Measurements from ENCODE around the gene GPR15LG. TPM values are rescaled to one million over a fixed set of nuclear protein-coding genes. Genes with fewer than 3 reads are reported as not detected.
"Not testable (repeated sequence)": the region's sequence is repeated elsewhere in the genome, so short reads cannot be mapped to it uniquely, and the experiment has no call there.

The GPR15LG gene
- polyA plus RNA-seq (2013, experiment 1 of 4): not detected
- polyA plus RNA-seq (2013, experiment 2 of 4): not detected
- not detected for polyA plus RNA-seq (2013, experiment 3 of 4)
- not detected for polyA plus RNA-seq (2013, experiment 4 of 4)

GRCh38 chr10:84173501-84173929 lies at the start of gene GPR15LG:
GPR15LG (plus strand) TSS chr10:84173801; CDS start chr10:84173852, 51 bp downstream.
- Histone ChIP-seq H3K4me1 (ENCODE audit: control insufficient read depth, insufficient read depth, low read length) (no peaks in the 10 kb centered on the region), H3K27me3 (ENCODE audit: control insufficient read depth, insufficient read depth, low read length, poor library complexity, severe bottlenecking) (no peaks in the 10 kb centered on the region), H3K36me3 (ENCODE audit: control insufficient read depth, insufficient read depth, low read length) (no peaks in the 10 kb centered on the region), H3K9me3 (ENCODE audit: control insufficient read depth, low read length) (no peaks in the 10 kb centered on the region), H3K4me3 (ENCODE audit: insufficient read depth, low read depth, low read length) (no peak within 1 kb of the TSS), H3K27ac (ENCODE audit: insufficient read depth, low read depth, low read length, poor library complexity, severe bottlenecking) (no peak within 1 kb of the TSS)
- WGBS, 2 experiments: 95% methylated on average over 2 of the region's 2 CpGs

- 79 to 82% methylated on average over 9 to 10 of the region's 10 CpGs for WGBS, 2 experiments
- H3K4me3 ChIP-seq (ENCODE audit: insufficient read depth, low read depth, low read length); H3K36me3 ChIP-seq (ENCODE audit: control insufficient read depth, insufficient read depth, low read length); H3K27ac ChIP-seq (ENCODE audit: insufficient read depth, low read depth, low read length, poor library complexity, severe bottlenecking); H3K9me3 ChIP-seq (ENCODE audit: control insufficient read depth, low read length); H3K4me1 ChIP-seq (ENCODE audit: control insufficient read depth, insufficient read depth, low read length); H3K27me3 ChIP-seq (ENCODE audit: control insufficient read depth, insufficient read depth, low read length, poor library complexity, severe bottlenecking): not testable (repeated sequence)
These were observed 47.5 kb upstream of the GPR15LG start for GRCh38 chr10:84125910-84126784.

GRCh38 chr10:84126785-84127167 lies 46.8 kb upstream of the GPR15LG start:
- H3K9me3 ChIP-seq (ENCODE audit: control insufficient read depth, low read length): no peaks in the 10 kb centered on the region
- peaks cover 6% of the 10 kb centered on the region for H3K27me3 ChIP-seq (ENCODE audit: control insufficient read depth, insufficient read depth, low read length, poor library complexity, severe bottlenecking)
- 72 to 93% methylated on average over 1 of the region's 1 CpG for WGBS, 2 experiments
- H3K4me3 ChIP-seq (ENCODE audit: insufficient read depth, low read depth, low read length): no peak overlapping the region
- no peaks in the 10 kb centered on the region for H3K4me1 ChIP-seq (ENCODE audit: control insufficient read depth, insufficient read depth, low read length)
- H3K36me3 ChIP-seq (ENCODE audit: control insufficient read depth, insufficient read depth, low read length): no peaks in the 10 kb centered on the region
- H3K27ac ChIP-seq (ENCODE audit: insufficient read depth, low read depth, low read length, poor library complexity, severe bottlenecking): no peak overlapping the region

GRCh38 chr10:84135836-84136235 lies 37.8 kb upstream of the GPR15LG start:
- Histone ChIP-seq H3K4me3 (ENCODE audit: insufficient read depth, low read depth, low read length) (no peak overlapping the region), H3K27ac (ENCODE audit: insufficient read depth, low read depth, low read length, poor library complexity, severe bottlenecking) (no peak overlapping the region)
- WGBS, 2 experiments: 62 to 78% methylated on average over 2 of the region's 2 CpGs

GRCh38 chr10:84137811-84138210 lies 35.8 kb upstream of the GPR15LG start:
- H3K27ac ChIP-seq (ENCODE audit: insufficient read depth, low read depth, low read length, poor library complexity, severe bottlenecking): no peak overlapping the region
- WGBS, 2 experiments: 91 to 100% methylated on average over 2 of the region's 2 CpGs

More at GRCh38 chr10:84135836-84136235, 37.8 kb upstream of the GPR15LG start:
- H3K27me3 ChIP-seq (ENCODE audit: control insufficient read depth, insufficient read depth, low read length, poor library complexity, severe bottlenecking): peaks cover 15% of the 10 kb centered on the region
- no peaks in the 10 kb centered on the region for H3K4me1 ChIP-seq (ENCODE audit: control insufficient read depth, insufficient read depth, low read length)
- no peaks in the 10 kb centered on the region for H3K9me3 ChIP-seq (ENCODE audit: control insufficient read depth, low read length)
- no peaks in the 10 kb centered on the region for H3K36me3 ChIP-seq (ENCODE audit: control insufficient read depth, insufficient read depth, low read length)

GRCh38 chr10:84138478-84139125 lies 35.0 kb upstream of the GPR15LG start:
- WGBS, 2 experiments: 87 to 90% methylated on average over 20 of the region's 20 CpGs
- Histone ChIP-seq H3K27ac (ENCODE audit: insufficient read depth, low read depth, low read length, poor library complexity, severe bottlenecking) (no peak overlapping the region), H3K4me1 (ENCODE audit: control insufficient read depth, insufficient read depth, low read length) (no peaks in the 10 kb centered on the region), H3K36me3 (ENCODE audit: control insufficient read depth, insufficient read depth, low read length) (peaks cover 12% of the 10 kb centered on the region), H3K9me3 (ENCODE audit: control insufficient read depth, low read length) (no peaks in the 10 kb centered on the region), H3K27me3 (ENCODE audit: control insufficient read depth, insufficient read depth, low read length, poor library complexity, severe bottlenecking) (peaks cover 3% of the 10 kb centered on the region), H3K4me3 (ENCODE audit: insufficient read depth, low read depth, low read length) (peak overlapping the region; percentile 88)

More at GRCh38 chr10:84137811-84138210, 35.8 kb upstream of the GPR15LG start:
- Histone ChIP-seq H3K4me1 (ENCODE audit: control insufficient read depth, insufficient read depth, low read length) (no peaks in the 10 kb centered on the region), H3K36me3 (ENCODE audit: control insufficient read depth, insufficient read depth, low read length) (peaks cover 8% of the 10 kb centered on the region), H3K4me3 (ENCODE audit: insufficient read depth, low read depth, low read length) (no peak overlapping the region), H3K27me3 (ENCODE audit: control insufficient read depth, insufficient read depth, low read length, poor library complexity, severe bottlenecking) (peaks cover 3% of the 10 kb centered on the region), H3K9me3 (ENCODE audit: control insufficient read depth, low read length) (no peaks in the 10 kb centered on the region)

- Histone ChIP-seq H3K4me3 (ENCODE audit: insufficient read depth, low read depth, low read length) (peak within 1 kb of the TSS; percentile 88), H3K9me3 (ENCODE audit: control insufficient read depth, low read length) (no peaks in the 10 kb centered on the region), H3K27ac (ENCODE audit: insufficient read depth, low read depth, low read length, poor library complexity, severe bottlenecking) (peak within 1 kb of the TSS; percentile 47), H3K4me1 (ENCODE audit: control insufficient read depth, insufficient read depth, low read length) (no peaks in the 10 kb centered on the region), H3K36me3 (ENCODE audit: control insufficient read depth, insufficient read depth, low read length) (peaks cover 17% of the 10 kb centered on the region), H3K27me3 (ENCODE audit: control insufficient read depth, insufficient read depth, low read length, poor library complexity, severe bottlenecking) (peaks cover 3% of the 10 kb centered on the region)
- 1% methylated on average over 61 of the region's 61 CpGs for WGBS, 2 experiments
These were observed 34.2 kb upstream of the GPR15LG start, which contains the start of gene GHITM for GRCh38 chr10:84139126-84140035. GHITM (plus strand) TSS chr10:84139509; CDS start chr10:84141501, 1,992 bp downstream.

- peak overlapping the region; percentile 88 for H3K4me3 ChIP-seq (ENCODE audit: insufficient read depth, low read depth, low read length)
- WGBS, 2 experiments: 15 to 16% methylated on average over 12 of the region's 12 CpGs
These were observed 33.6 kb upstream of the GPR15LG start for GRCh38 chr10:84140036-84140379.

GRCh38 chr10:84147347-84147746 lies 26.3 kb upstream of the GPR15LG start:
- Histone ChIP-seq H3K36me3 (ENCODE audit: control insufficient read depth, insufficient read depth, low read length) (peaks cover 41% of the 10 kb centered on the region), H3K27ac (ENCODE audit: insufficient read depth, low read depth, low read length, poor library complexity, severe bottlenecking) (no peak overlapping the region), H3K4me1 (ENCODE audit: control insufficient read depth, insufficient read depth, low read length) (no peaks in the 10 kb centered on the region), H3K9me3 (ENCODE audit: control insufficient read depth, low read length) (no peaks in the 10 kb centered on the region), H3K27me3 (ENCODE audit: control insufficient read depth, insufficient read depth, low read length, poor library complexity, severe bottlenecking) (no peaks in the 10 kb centered on the region), H3K4me3 (ENCODE audit: insufficient read depth, low read depth, low read length) (no peak overlapping the region)

More at GRCh38 chr10:84140036-84140379, 33.6 kb upstream of the GPR15LG start:
- Histone ChIP-seq H3K4me1 (ENCODE audit: control insufficient read depth, insufficient read depth, low read length) (no peaks in the 10 kb centered on the region), H3K27me3 (ENCODE audit: control insufficient read depth, insufficient read depth, low read length, poor library complexity, severe bottlenecking) (peaks cover 3% of the 10 kb centered on the region), H3K36me3 (ENCODE audit: control insufficient read depth, insufficient read depth, low read length) (peaks cover 22% of the 10 kb centered on the region), H3K9me3 (ENCODE audit: control insufficient read depth, low read length) (no peaks in the 10 kb centered on the region), H3K27ac (ENCODE audit: insufficient read depth, low read depth, low read length, poor library complexity, severe bottlenecking) (no peak overlapping the region)

Data from ectodermal cell (in vitro differentiated cells).